NB4 (cell line): ENCODE data around the gene LYPD5.
"Not testable (repeated sequence)": the region's sequence is repeated elsewhere in the genome, so short reads cannot be mapped to it uniquely, and the experiment has no call there.

Experiments used
- MYC ChIP-seq: IDR thresholded peaks from 2 replicates; pipeline ENCODE4 v1.6.1; 2011; ENCODE audit warnings: low read depth, low read length
- POLR2A ChIP-seq: IDR thresholded peaks from 2 replicates; pipeline ENCODE4 v1.6.1; 2011; ENCODE audit warnings: mild to moderate bottlenecking; ENCODE audit not compliant: insufficient read length; ENCODE audit errors: extremely low read depth
- TF ChIP-seq, protein P1 (sequence below): IDR thresholded peaks from one replicate; pipeline ENCODE4 v1.5.1; 2012; ENCODE audit warnings: low read depth, low read length
- TF ChIP-seq, protein P2 (sequence below): IDR thresholded peaks from 2 replicates; pipeline ENCODE4 v1.6.1; 2011; ENCODE audit warnings: low read depth, low read length

DNA sequence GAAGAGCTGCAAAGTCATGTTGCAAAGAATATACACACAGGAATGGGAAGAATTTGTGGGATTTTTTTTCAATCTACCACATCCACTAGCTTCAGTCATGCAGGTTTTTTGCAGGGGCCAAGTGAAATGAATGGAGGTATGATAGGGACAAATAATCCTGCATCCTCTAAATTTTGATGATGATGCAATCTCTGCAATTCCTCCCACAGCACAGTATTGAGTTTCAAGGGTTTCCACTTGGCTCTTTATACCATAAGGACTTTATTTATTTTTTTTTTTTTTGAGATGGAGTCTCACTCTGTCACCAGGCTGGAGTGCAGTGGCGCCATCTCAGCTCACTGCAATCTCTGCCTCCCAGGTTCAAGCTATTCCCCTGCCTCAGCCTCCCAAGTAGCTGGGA, 15.2 kb upstream of the LYPD5 start:
- TF ChIP-seq, protein P1, sequence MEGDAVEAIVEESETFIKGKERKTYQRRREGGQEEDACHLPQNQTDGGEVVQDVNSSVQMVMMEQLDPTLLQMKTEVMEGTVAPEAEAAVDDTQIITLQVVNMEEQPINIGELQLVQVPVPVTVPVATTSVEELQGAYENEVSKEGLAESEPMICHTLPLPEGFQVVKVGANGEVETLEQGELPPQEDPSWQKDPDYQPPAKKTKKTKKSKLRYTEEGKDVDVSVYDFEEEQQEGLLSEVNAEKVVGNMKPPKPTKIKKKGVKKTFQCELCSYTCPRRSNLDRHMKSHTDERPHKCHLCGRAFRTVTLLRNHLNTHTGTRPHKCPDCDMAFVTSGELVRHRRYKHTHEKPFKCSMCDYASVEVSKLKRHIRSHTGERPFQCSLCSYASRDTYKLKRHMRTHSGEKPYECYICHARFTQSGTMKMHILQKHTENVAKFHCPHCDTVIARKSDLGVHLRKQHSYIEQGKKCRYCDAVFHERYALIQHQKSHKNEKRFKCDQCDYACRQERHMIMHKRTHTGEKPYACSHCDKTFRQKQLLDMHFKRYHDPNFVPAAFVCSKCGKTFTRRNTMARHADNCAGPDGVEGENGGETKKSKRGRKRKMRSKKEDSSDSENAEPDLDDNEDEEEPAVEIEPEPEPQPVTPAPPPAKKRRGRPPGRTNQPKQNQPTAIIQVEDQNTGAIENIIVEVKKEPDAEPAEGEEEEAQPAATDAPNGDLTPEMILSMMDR: not testable (repeated sequence)
- TF ChIP-seq POLR2A, MYC: not testable (repeated sequence)
- TF ChIP-seq, protein P2, sequence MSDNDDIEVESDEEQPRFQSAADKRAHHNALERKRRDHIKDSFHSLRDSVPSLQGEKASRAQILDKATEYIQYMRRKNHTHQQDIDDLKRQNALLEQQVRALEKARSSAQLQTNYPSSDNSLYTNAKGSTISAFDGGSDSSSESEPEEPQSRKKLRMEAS: not testable (repeated sequence)
